Measurements from ENCODE around the gene SUCO.

- TF ChIP-seq, protein P1, sequence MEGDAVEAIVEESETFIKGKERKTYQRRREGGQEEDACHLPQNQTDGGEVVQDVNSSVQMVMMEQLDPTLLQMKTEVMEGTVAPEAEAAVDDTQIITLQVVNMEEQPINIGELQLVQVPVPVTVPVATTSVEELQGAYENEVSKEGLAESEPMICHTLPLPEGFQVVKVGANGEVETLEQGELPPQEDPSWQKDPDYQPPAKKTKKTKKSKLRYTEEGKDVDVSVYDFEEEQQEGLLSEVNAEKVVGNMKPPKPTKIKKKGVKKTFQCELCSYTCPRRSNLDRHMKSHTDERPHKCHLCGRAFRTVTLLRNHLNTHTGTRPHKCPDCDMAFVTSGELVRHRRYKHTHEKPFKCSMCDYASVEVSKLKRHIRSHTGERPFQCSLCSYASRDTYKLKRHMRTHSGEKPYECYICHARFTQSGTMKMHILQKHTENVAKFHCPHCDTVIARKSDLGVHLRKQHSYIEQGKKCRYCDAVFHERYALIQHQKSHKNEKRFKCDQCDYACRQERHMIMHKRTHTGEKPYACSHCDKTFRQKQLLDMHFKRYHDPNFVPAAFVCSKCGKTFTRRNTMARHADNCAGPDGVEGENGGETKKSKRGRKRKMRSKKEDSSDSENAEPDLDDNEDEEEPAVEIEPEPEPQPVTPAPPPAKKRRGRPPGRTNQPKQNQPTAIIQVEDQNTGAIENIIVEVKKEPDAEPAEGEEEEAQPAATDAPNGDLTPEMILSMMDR (IDR thresholded peaks at IDR 0.05): no peak
- no peak for TF ChIP-seq EZH2 (IDR thresholded peaks at IDR 0.05; ENCODE audit: borderline replicate concordance, insufficient read depth, low read depth, low read length, poor library complexity, severe bottlenecking)
These were observed 45.6 kb downstream of the SUCO start for GRCh38 chr1:172578586-172578985.
